ENCODE data around the gene XPR1.

Gene XPR1

GRCh38 chr1:180639871-180640270, 8.0 kb downstream of the XPR1 start:
- H3K9ac ChIP-seq = no peak overlapping the region
- H3K27ac ChIP-seq = no peak overlapping the region
- no peak for TF ChIP-seq CTCF (IDR thresholded peaks at IDR 0.05)
- H2AFZ ChIP-seq = no peak overlapping the region
- H3K79me2 ChIP-seq = peaks cover 22% of the 10 kb centered on the region
- H3K4me1 ChIP-seq = peaks cover 6% of the 10 kb centered on the region
- H3K36me3 ChIP-seq (ENCODE audit: control insufficient read depth, insufficient read depth, low read length) = no peaks in the 10 kb centered on the region
- H3K9me3 ChIP-seq (ENCODE audit: control insufficient read depth, low read length) = no peaks in the 10 kb centered on the region
- no peak overlapping the region for H3K4me2 ChIP-seq (ENCODE audit: low read length)
- H3K4me3 ChIP-seq (ENCODE audit: low read depth, low read length) = no peak overlapping the region
- no peaks in the 10 kb centered on the region for H3K27me3 ChIP-seq (ENCODE audit: control insufficient read depth, insufficient read depth, low read length)

GRCh38 chr1:180640531-180640949, 8.7 kb downstream of the XPR1 start:
- Histone ChIP-seq H3K36me3 (ENCODE audit: control insufficient read depth, insufficient read depth, low read length) (no peaks in the 10 kb centered on the region), H3K4me3 (ENCODE audit: low read depth, low read length) (no peak overlapping the region), H3K4me2 (ENCODE audit: low read length) (no peak overlapping the region), H3K9ac (no peak overlapping the region), H2AFZ (no peak overlapping the region), H3K79me2 (peaks cover 22% of the 10 kb centered on the region), H3K9me3 (ENCODE audit: control insufficient read depth, low read length) (no peaks in the 10 kb centered on the region), H3K4me1 (peaks cover 6% of the 10 kb centered on the region), H3K27me3 (ENCODE audit: control insufficient read depth, insufficient read depth, low read length) (no peaks in the 10 kb centered on the region), H3K27ac (no peak overlapping the region)
- no peak for TF ChIP-seq CTCF (IDR thresholded peaks at IDR 0.05)

GRCh38 chr1:180641662-180642061, 9.8 kb downstream of the XPR1 start:
- Histone ChIP-seq H3K4me1 (peaks cover 6% of the 10 kb centered on the region), H3K9ac (no peak overlapping the region), H3K4me2 (ENCODE audit: low read length) (no peak overlapping the region), H3K9me3 (ENCODE audit: control insufficient read depth, low read length) (no peaks in the 10 kb centered on the region), H3K27ac (no peak overlapping the region), H3K36me3 (ENCODE audit: control insufficient read depth, insufficient read depth, low read length) (no peaks in the 10 kb centered on the region), H3K27me3 (ENCODE audit: control insufficient read depth, insufficient read depth, low read length) (no peaks in the 10 kb centered on the region), H2AFZ (no peak overlapping the region), H3K4me3 (ENCODE audit: low read depth, low read length) (no peak overlapping the region), H3K79me2 (peaks cover 15% of the 10 kb centered on the region)
- TF ChIP-seq CTCF (IDR thresholded peaks at IDR 0.05) = no peak

- Histone ChIP-seq H3K4me2 (ENCODE audit: low read length) (no peak overlapping the region), H3K9me3 (ENCODE audit: control insufficient read depth, low read length) (no peaks in the 10 kb centered on the region), H3K4me3 (ENCODE audit: low read depth, low read length) (no peak overlapping the region), H3K79me2 (peaks cover 16% of the 10 kb centered on the region), H3K27ac (no peak overlapping the region), H3K36me3 (ENCODE audit: control insufficient read depth, insufficient read depth, low read length) (no peaks in the 10 kb centered on the region), H2AFZ (no peak overlapping the region), H3K4me1 (peaks cover 6% of the 10 kb centered on the region), H3K27me3 (ENCODE audit: control insufficient read depth, insufficient read depth, low read length) (no peaks in the 10 kb centered on the region), H3K9ac (no peak overlapping the region)
- no peak for TF ChIP-seq CTCF (IDR thresholded peaks at IDR 0.05)
Observed at GRCh38 chr1:180642781-180643180, 11.0 kb downstream of the XPR1 start.

- no peak for TF ChIP-seq CTCF (IDR thresholded peaks at IDR 0.05)
- no peaks in the 10 kb centered on the region for H3K9me3 ChIP-seq (ENCODE audit: control insufficient read depth, low read length)
- H3K4me3 ChIP-seq (ENCODE audit: low read depth, low read length) = no peak overlapping the region
Observed at GRCh38 chr1:180643693-180644092, 11.9 kb downstream of the XPR1 start.

More at GRCh38 chr1:180643693-180644092, 11.9 kb downstream of the XPR1 start:
- peaks cover 6% of the 10 kb centered on the region for H3K4me1 ChIP-seq
- no peak overlapping the region for H2AFZ ChIP-seq
- H3K36me3 ChIP-seq (ENCODE audit: control insufficient read depth, insufficient read depth, low read length) = no peaks in the 10 kb centered on the region
- H3K9ac ChIP-seq = no peak overlapping the region
- peaks cover 13% of the 10 kb centered on the region for H3K79me2 ChIP-seq
- no peaks in the 10 kb centered on the region for H3K27me3 ChIP-seq (ENCODE audit: control insufficient read depth, insufficient read depth, low read length)
- peak overlapping the region; percentile 46 for H3K4me2 ChIP-seq (ENCODE audit: low read length)
- no peak overlapping the region for H3K27ac ChIP-seq
